Measurements from ENCODE around the gene RBM43. TPM values are rescaled to one million over a fixed set of nuclear protein-coding genes. Genes with fewer than 3 reads are reported as not detected.
A peak's percentile ranks its signal among the peaks of the same experiment; 100 is the strongest.

Gene RBM43
- total and polyA plus RNA-seq, 7 experiments from 2014 or later = 4.9 to 19.2 (median 11.7) TPM

DNA sequence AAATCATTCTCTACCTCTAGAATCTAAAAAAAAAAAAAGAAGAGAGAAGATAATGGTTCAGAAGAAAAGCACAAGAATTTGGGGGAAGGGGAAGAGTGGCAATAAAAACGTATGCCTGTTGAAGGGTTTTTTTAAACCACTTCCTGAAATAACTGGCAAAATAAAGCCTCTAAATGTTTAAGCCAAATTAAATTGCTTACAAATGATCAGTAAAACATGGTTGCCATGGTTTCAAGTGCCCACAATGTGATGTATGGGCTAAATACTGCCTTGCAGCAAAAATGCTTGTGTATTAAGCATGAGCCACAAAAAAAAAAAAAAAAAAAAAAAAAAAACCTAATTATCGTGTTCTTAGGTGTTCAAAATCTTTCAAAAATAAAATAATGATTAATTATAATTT lies 60.8 kb downstream of the RBM43 start:
- H3K4me1 ChIP-seq (ENCODE audit: control insufficient read depth in 2 of 2, insufficient read depth in 2 of 2, low read length in 2 of 2) = no peaks in the 10 kb centered on the region
- no peak overlapping the region for H3K4me3 ChIP-seq (ENCODE audit: low read length)
- H3K27ac ChIP-seq (ENCODE audit: low read depth, low read length) = no peak overlapping the region
- H3K27ac Mint-ChIP-seq = no peak overlapping the region
- DNase-seq (peak in 1 of 9 donors; percentile 1), ATAC-seq (no peak)
- ChIA-PET POLR2A (no interaction called here), CTCF (no interaction called here)
- peaks cover 0 to 5% of the 10 kb centered on the region in 2 donors for H3K27me3 ChIP-seq (ENCODE audit: control insufficient read depth in 2 of 2, insufficient read depth in 2 of 2, low read length in 2 of 2)
- H3K36me3 Mint-ChIP-seq = no peaks in the 10 kb centered on the region
- H3K9me3 ChIP-seq (ENCODE audit: control insufficient read depth in 2 of 3, low read length in 3 of 3) = no peaks in the 10 kb centered on the region
- peaks cover 0 to 16% (median 2%) of the 10 kb centered on the region in 5 donors for H3K27me3 Mint-ChIP-seq
- H3K4me3 Mint-ChIP-seq = no peak overlapping the region
- H3K9me3 Mint-ChIP-seq = peaks cover 0 to 6% (median 0%) of the 10 kb centered on the region in 11 donors
- intact Hi-C loops (cut with micrococcal nuclease) = no loop called here
- no peaks in the 10 kb centered on the region for H3K36me3 ChIP-seq (ENCODE audit: control insufficient read depth in 2 of 3, insufficient read depth in 3 of 3, low read length in 3 of 3)
- H3K4me1 Mint-ChIP-seq = peaks cover 0 to 12% (median 7%) of the 10 kb centered on the region in 7 donors

DNA sequence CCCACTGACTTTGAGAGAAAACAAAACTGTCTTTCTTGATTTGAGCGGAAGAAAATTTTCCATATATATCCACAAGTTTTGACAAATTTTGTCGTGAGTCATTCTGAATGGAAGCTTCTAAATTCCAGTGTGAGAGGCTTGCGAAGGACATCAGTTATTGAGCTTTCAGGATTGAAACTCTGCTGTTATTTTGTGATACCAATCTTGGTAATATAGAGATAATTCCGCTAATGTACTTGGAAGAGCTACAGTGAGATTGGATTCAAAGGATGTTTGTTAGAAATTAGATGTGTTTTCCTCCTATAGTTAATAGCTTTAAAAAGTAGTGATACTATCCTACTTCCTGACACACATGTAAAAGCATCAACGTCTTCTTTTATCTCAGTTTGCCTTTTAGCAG lies 61.4 kb downstream of the RBM43 start:
- Mint-ChIP-seq H3K4me1 (peaks cover 0 to 14% (median 7%) of the 10 kb centered on the region in 7 donors), H3K36me3 (no peaks in the 10 kb centered on the region), H3K9me3 (peaks cover 0 to 6% (median 0%) of the 10 kb centered on the region in 11 donors), H3K4me3 (no peak overlapping the region), H3K27ac (no peak overlapping the region), H3K27me3 (peaks cover 0 to 19% (median 5%) of the 10 kb centered on the region in 5 donors)
- CTCF ChIA-PET = no interaction called here
- POLR2A ChIA-PET = no interaction called here
- Histone ChIP-seq H3K9me3 (ENCODE audit: control insufficient read depth in 2 of 3, low read length in 3 of 3) (no peaks in the 10 kb centered on the region), H3K27me3 (ENCODE audit: control insufficient read depth in 2 of 2, insufficient read depth in 2 of 2, low read length in 2 of 2) (no peaks in the 10 kb centered on the region), H3K4me3 (ENCODE audit: low read length) (no peak overlapping the region), H3K36me3 (ENCODE audit: control insufficient read depth in 2 of 3, insufficient read depth in 3 of 3, low read length in 3 of 3) (no peaks in the 10 kb centered on the region), H3K4me1 (ENCODE audit: control insufficient read depth in 2 of 2, insufficient read depth in 2 of 2, low read length in 2 of 2) (no peaks in the 10 kb centered on the region), H3K27ac (ENCODE audit: low read depth, low read length) (no peak overlapping the region)
- DNase-seq (no peak), ATAC-seq (no peak)
- intact Hi-C loops (cut with micrococcal nuclease) = no loop called here

DNA sequence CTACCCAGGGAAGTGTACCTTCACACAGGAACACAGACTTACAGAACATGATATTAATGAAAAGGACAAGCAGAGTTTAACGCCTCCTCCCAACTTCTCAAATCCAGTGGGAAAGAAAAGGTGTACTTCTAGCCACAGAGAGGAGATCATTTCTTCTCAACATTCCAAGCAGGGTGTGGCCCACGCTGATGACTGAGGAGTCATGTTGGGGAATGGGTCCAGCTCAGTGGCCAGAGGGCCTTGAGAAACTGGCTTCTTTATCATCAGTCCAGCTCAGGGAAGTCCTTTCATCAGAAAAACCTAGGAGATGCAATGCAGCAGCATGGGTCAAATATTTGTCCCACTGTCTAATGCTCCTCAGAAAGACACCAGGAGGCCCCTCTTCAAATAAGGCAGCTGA lies 63.0 kb downstream of the RBM43 start:
- peaks cover 0 to 6% (median 0%) of the 10 kb centered on the region in 11 donors for H3K9me3 Mint-ChIP-seq
- H3K36me3 Mint-ChIP-seq = no peaks in the 10 kb centered on the region
- ChIA-PET CTCF (no interaction called here), POLR2A (no interaction called here)
- Histone ChIP-seq H3K27me3 (ENCODE audit: control insufficient read depth in 2 of 2, insufficient read depth in 2 of 2, low read length in 2 of 2) (no peaks in the 10 kb centered on the region), H3K27ac (ENCODE audit: low read depth, low read length) (no peak overlapping the region), H3K36me3 (ENCODE audit: control insufficient read depth in 2 of 3, insufficient read depth in 3 of 3, low read length in 3 of 3) (no peaks in the 10 kb centered on the region), H3K4me1 (ENCODE audit: control insufficient read depth in 2 of 2, insufficient read depth in 2 of 2, low read length in 2 of 2) (no peaks in the 10 kb centered on the region), H3K9me3 (ENCODE audit: control insufficient read depth in 2 of 3, low read length in 3 of 3) (no peaks in the 10 kb centered on the region), H3K4me3 (ENCODE audit: low read length) (no peak overlapping the region)
- peaks cover 0 to 14% (median 5%) of the 10 kb centered on the region in 5 donors for H3K27me3 Mint-ChIP-seq
- DNase-seq (no peak), ATAC-seq (no peak)
- peaks cover 0 to 14% (median 7%) of the 10 kb centered on the region in 7 donors for H3K4me1 Mint-ChIP-seq
- H3K27ac Mint-ChIP-seq = no peak overlapping the region
- no peak overlapping the region for H3K4me3 Mint-ChIP-seq
- intact Hi-C loops (cut with micrococcal nuclease) = no loop called here

Other genes starting within 250 kb of the RBM43 start
- 10 to 100 TPM; 14.9 to 69.9 (median 29.3) TPM for gene NMI, start 27.8 kb upstream of the RBM43 start, total RNA-seq
- gene NMI, start 27.8 kb upstream of the RBM43 start, polyA plus RNA-seq = 10 to 100 TPM; 28.8 to 51.4 TPM
- under 1 TPM in 1 of 5 experiments, not detected in 4; 0.34 TPM for gene TNFAIP6, start 95.7 kb upstream of the RBM43 start, total RNA-seq
- gene TNFAIP6, start 95.7 kb upstream of the RBM43 start, polyA plus RNA-seq = not detected
- 10 to 100 TPM; 39.8 to 74.0 (median 66.7) TPM for gene RIF1, start 148.0 kb upstream of the RBM43 start, total RNA-seq
- gene RIF1, start 148.0 kb upstream of the RBM43 start, polyA plus RNA-seq = 10 to 100 TPM; 26.3 to 37.4 TPM